ENCODE measurements around the gene PLSCR4. TPM values are rescaled to one million over a fixed set of nuclear protein-coding genes. Genes with fewer than 3 reads are reported as not detected.

Gene PLSCR4
- total and polyA plus RNA-seq, 2 of the 8 experiments (the other 6 are each of a cell fraction or from before 2014, with no cell fraction given) = 1.8 to 2.9 TPM

DNA sequence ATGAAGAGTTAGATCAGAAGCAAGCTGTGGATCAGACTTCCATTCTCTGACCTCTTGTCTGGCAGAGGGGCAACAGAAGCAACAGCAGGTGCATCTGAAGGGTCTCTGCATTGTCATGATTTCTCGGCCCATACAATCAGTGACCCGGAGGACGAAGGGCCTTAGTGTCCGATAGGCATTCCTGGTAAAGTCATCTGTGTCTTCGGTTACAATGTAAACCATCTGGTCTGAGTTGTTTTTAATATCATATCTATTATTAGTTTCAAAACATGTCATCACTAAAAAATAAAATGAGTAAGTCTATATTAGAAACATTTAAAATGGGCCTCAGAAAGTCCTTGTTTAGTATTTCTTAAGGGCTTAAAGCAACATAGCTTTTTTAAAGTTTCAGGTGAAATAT is 51.1 kb downstream of the PLSCR4 start:
- H3K23ac ChIP-seq (ENCODE audit: insufficient read length) = no peak overlapping the region
- H4K5ac ChIP-seq (ENCODE audit: insufficient read length, low read depth, low read length) = no peak overlapping the region
- POLR2A ChIA-PET (ENCODE audit: partially characterized antibody) = no interaction called here
- H4K20me1 ChIP-seq (replicated peaks in 1 of 2; ENCODE audit: control insufficient read depth in 1 of 2, insufficient read depth in 2 of 2, low read length in 2 of 2) = no peaks in the 10 kb centered on the region
- no peak overlapping the region for H3K14ac ChIP-seq (ENCODE audit: insufficient read length)
- H2BK20ac ChIP-seq (ENCODE audit: low read length) = no peak overlapping the region
- H2AK5ac ChIP-seq (ENCODE audit: low read depth, low read length) = no peak overlapping the region
- H3K23me2 ChIP-seq (ENCODE audit: low read depth, low read length) = no peaks in the 10 kb centered on the region
- no peaks in the 10 kb centered on the region for H3K36me3 ChIP-seq (ENCODE audit: control insufficient read depth in 2 of 4, insufficient read depth in 4 of 4, low read length in 3 of 4)
- H2BK120ac ChIP-seq (replicated peaks; ENCODE audit: low read depth, low read length) = no peak overlapping the region
- H2AFZ ChIP-seq (ENCODE audit: low read length) = no peak overlapping the region
- CTCF ChIA-PET (ENCODE audit: partially characterized antibody) = interaction anchor here (1.2 to 1.8 kb wide), 3 partner anchors 11 to 387 kb away, joined by 3 to 7 read pairs (median 5); no protein-coding TSS in a partner anchor
- H4K8ac ChIP-seq (ENCODE audit: extremely low read depth, insufficient read depth, low read length) = no peak overlapping the region
- no peak overlapping the region for H2BK15ac ChIP-seq (ENCODE audit: low read length)
- H3K4ac ChIP-seq (replicated peaks; ENCODE audit: insufficient read length, low read depth, low read length) = no peak overlapping the region
- no peak overlapping the region for H3K4me3 ChIP-seq (ENCODE audit: extremely low read depth in 1 of 4, insufficient read depth in 2 of 4, low read depth in 3 of 4, low read length in 4 of 4)
- H3K56ac ChIP-seq (replicated peaks; ENCODE audit: insufficient read length, low read depth, low read length) = no peak overlapping the region
- no peak overlapping the region for H3K4me2 ChIP-seq (ENCODE audit: insufficient read depth in 1 of 2, low read depth in 2 of 2, low read length in 2 of 2)
- H3K79me2 ChIP-seq (ENCODE audit: control insufficient read depth in 1 of 2, insufficient read depth in 2 of 2, low read length in 2 of 2) = no peaks in the 10 kb centered on the region
- no peaks in the 10 kb centered on the region for H3K9me3 ChIP-seq (ENCODE audit: insufficient read depth in 2 of 2, low read depth in 1 of 2, low read length in 1 of 2)
- FAIRE-seq = no peak
- no peaks in the 10 kb centered on the region for H3K4me1 ChIP-seq (replicated peaks in 1 of 4; ENCODE audit: control insufficient read depth in 3 of 4, insufficient read depth in 4 of 4, low read length in 3 of 4)
- no peak for DNase-seq (ENCODE audit: low read depth in 1 of 2, low spot score in 2 of 2)
- H3K27me3 ChIP-seq (replicated peaks in 1 of 4; ENCODE audit: control insufficient read depth in 3 of 4, extremely low read depth in 1 of 4, insufficient read depth in 3 of 4, low read length in 3 of 4) = no peaks in the 10 kb centered on the region
- 87% methylated on average over 5 of the region's 5 CpGs; no CpG with 5 or more reads in 1 of the 2 experiments for WGBS, 2 experiments (ENCODE audit: extremely low coverage in 1 of 2, insufficient coverage in 1 of 2, insufficient read length in 1 of 2, insufficient replicate concordance in 2 of 2, low coverage in 1 of 2, low lambda C conversion rate in 2 of 2, missing lambda C conversion rate in 1 of 2)
- H3K79me1 ChIP-seq (ENCODE audit: low read depth, low read length) = no peaks in the 10 kb centered on the region
- H3K27ac ChIP-seq (ENCODE audit: low read depth, low read length) = no peak overlapping the region
- H3K9ac ChIP-seq (replicated peaks in 1 of 4; ENCODE audit: extremely low read depth in 1 of 4, low read depth in 3 of 4, low read length in 3 of 4) = no peak overlapping the region
- no peak overlapping the region for H4K91ac ChIP-seq (replicated peaks; ENCODE audit: insufficient read length, low read length)
- H3K18ac ChIP-seq (ENCODE audit: extremely low read depth, low read length) = no peak overlapping the region
- H2BK12ac ChIP-seq (ENCODE audit: low read depth, low read length) = no peak overlapping the region
- H2BK5ac ChIP-seq (ENCODE audit: low read depth, low read length) = no peak overlapping the region
- TF ChIP-seq CBX8 (IDR thresholded peaks at IDR 0.05; ENCODE audit: borderline replicate concordance, low read depth, low read length) (no peak), ASH2L (IDR thresholded peaks at IDR 0.05; ENCODE audit: low read length) (no peak), SAP30 (IDR thresholded peaks at IDR 0.05; ENCODE audit: insufficient read depth, insufficient replicate concordance, low read length) (no peak), CREB1 (IDR thresholded peaks at IDR 0.05) (no peak), KDM1A (IDR thresholded peaks at IDR 0.05; ENCODE audit: borderline replicate concordance, low read length) (no peak), KDM5A (IDR thresholded peaks at IDR 0.05; ENCODE audit: low read length) (no peak), BACH1 (IDR thresholded peaks at IDR 0.05; ENCODE audit: low read length) (no peak), SP1 (IDR thresholded peaks at IDR 0.05; ENCODE audit: low read depth, low read length) (no peak), NANOG (IDR thresholded peaks at IDR 0.05; ENCODE audit: insufficient read depth, low read depth, low read length, poor library complexity, severe bottlenecking) (no peak), MAFK (IDR thresholded peaks at IDR 0.05; ENCODE audit: low read depth, low read length) (no peak), TAF1 (IDR thresholded peaks at IDR 0.05; ENCODE audit: low read depth, low read length) (no peak), BCL11A (IDR thresholded peaks at IDR 0.05; ENCODE audit: low read depth in 2 of 2, low read length in 2 of 2) (no peak)
- TF ChIP-seq, protein P1, sequence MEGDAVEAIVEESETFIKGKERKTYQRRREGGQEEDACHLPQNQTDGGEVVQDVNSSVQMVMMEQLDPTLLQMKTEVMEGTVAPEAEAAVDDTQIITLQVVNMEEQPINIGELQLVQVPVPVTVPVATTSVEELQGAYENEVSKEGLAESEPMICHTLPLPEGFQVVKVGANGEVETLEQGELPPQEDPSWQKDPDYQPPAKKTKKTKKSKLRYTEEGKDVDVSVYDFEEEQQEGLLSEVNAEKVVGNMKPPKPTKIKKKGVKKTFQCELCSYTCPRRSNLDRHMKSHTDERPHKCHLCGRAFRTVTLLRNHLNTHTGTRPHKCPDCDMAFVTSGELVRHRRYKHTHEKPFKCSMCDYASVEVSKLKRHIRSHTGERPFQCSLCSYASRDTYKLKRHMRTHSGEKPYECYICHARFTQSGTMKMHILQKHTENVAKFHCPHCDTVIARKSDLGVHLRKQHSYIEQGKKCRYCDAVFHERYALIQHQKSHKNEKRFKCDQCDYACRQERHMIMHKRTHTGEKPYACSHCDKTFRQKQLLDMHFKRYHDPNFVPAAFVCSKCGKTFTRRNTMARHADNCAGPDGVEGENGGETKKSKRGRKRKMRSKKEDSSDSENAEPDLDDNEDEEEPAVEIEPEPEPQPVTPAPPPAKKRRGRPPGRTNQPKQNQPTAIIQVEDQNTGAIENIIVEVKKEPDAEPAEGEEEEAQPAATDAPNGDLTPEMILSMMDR (IDR thresholded peaks at IDR 0.05; ENCODE audit: control extremely low read depth in 1 of 3, insufficient read depth in 1 of 3, low read depth in 1 of 3, low read length in 3 of 3) = no peak
